Measurements from ENCODE around the gene MIB2.
A peak's percentile ranks its signal among the peaks of the same experiment; 100 is the strongest.
"Not testable (repeated sequence)": the region's sequence is repeated elsewhere in the genome, so short reads cannot be mapped to it uniquely, and the experiment has no call there.

The MIB2 gene

GRCh38 chr1:1638528-1638927, 23.2 kb downstream of the MIB2 start:
- H3K27ac ChIP-seq (replicated peaks); DNase-seq (ENCODE audit: low read depth in 1 of 2, low spot score in 1 of 2); H3K4me3 ChIP-seq (replicated peaks; ENCODE audit: insufficient read depth, low read length); H3K27me3 ChIP-seq (ENCODE audit: insufficient read depth, poor library complexity, severe bottlenecking): not testable (repeated sequence)

- not testable (repeated sequence) for H3K27me3 ChIP-seq (ENCODE audit: insufficient read depth, poor library complexity, severe bottlenecking); H3K4me3 ChIP-seq (replicated peaks; ENCODE audit: insufficient read depth, low read length); DNase-seq (ENCODE audit: low read depth in 1 of 2, low spot score in 1 of 2); H3K27ac ChIP-seq (replicated peaks)
These were observed 24.1 kb downstream of the MIB2 start for GRCh38 chr1:1639368-1639767.

- not testable (repeated sequence) for H3K27me3 ChIP-seq (ENCODE audit: insufficient read depth, poor library complexity, severe bottlenecking); H3K4me3 ChIP-seq (replicated peaks; ENCODE audit: insufficient read depth, low read length); H3K27ac ChIP-seq (replicated peaks); DNase-seq (ENCODE audit: low read depth in 1 of 2, low spot score in 1 of 2)
These were observed 24.8 kb downstream of the MIB2 start for GRCh38 chr1:1640081-1640480.

GRCh38 chr1:1640711-1641461, 25.6 kb downstream of the MIB2 start:
- not testable (repeated sequence) for H3K27ac ChIP-seq (replicated peaks); H3K4me3 ChIP-seq (replicated peaks; ENCODE audit: insufficient read depth, low read length); DNase-seq (ENCODE audit: low read depth in 1 of 2, low spot score in 1 of 2); H3K27me3 ChIP-seq (ENCODE audit: insufficient read depth, poor library complexity, severe bottlenecking)

- DNase-seq (ENCODE audit: low read depth in 1 of 2, low spot score in 1 of 2); H3K27me3 ChIP-seq (ENCODE audit: insufficient read depth, poor library complexity, severe bottlenecking); H3K27ac ChIP-seq (replicated peaks); H3K4me3 ChIP-seq (replicated peaks; ENCODE audit: insufficient read depth, low read length): not testable (repeated sequence)
These were observed 31.0 kb downstream of the MIB2 start for GRCh38 chr1:1646326-1646725.

- H3K27ac ChIP-seq (replicated peaks); H3K4me3 ChIP-seq (replicated peaks; ENCODE audit: insufficient read depth, low read length); DNase-seq (ENCODE audit: low read depth in 1 of 2, low spot score in 1 of 2); H3K27me3 ChIP-seq (ENCODE audit: insufficient read depth, poor library complexity, severe bottlenecking): not testable (repeated sequence)
These were observed 32.4 kb downstream of the MIB2 start for GRCh38 chr1:1647567-1648241.

- not testable (repeated sequence) for DNase-seq (ENCODE audit: low read depth in 1 of 2, low spot score in 1 of 2); H3K27ac ChIP-seq (replicated peaks); H3K4me3 ChIP-seq (replicated peaks; ENCODE audit: insufficient read depth, low read length); H3K27me3 ChIP-seq (ENCODE audit: insufficient read depth, poor library complexity, severe bottlenecking)
These were observed 33.0 kb downstream of the MIB2 start for GRCh38 chr1:1648265-1648664.

- not testable (repeated sequence) for H3K27me3 ChIP-seq (ENCODE audit: insufficient read depth, poor library complexity, severe bottlenecking)
- Histone ChIP-seq H3K4me3 (replicated peaks; ENCODE audit: insufficient read depth, low read length) (peak within 1 kb of the TSS; percentile 50), H3K27ac (replicated peaks) (peak within 1 kb of the TSS; percentile 94)
- TF ChIP-seq POLR2AphosphoS5 (IDR thresholded peaks at IDR 0.05; ENCODE audit: low read depth): peak; percentile 36; the same call in 1 of the 2 replicates
- TF ChIP-seq GABPA (IDR thresholded peaks at IDR 0.05; ENCODE audit: low read depth): peak; percentile 89
- TF ChIP-seq SPI1 (IDR thresholded peaks at IDR 0.05; ENCODE audit: borderline replicate concordance, low read depth): peak; percentile 45; the same call in 1 of the 2 replicates
- DNase-seq (ENCODE audit: low read depth in 1 of 2, low spot score in 1 of 2): peak; percentile 94 to 96
These were observed 43.6 kb downstream of the MIB2 start, which contains the start of gene CDK11B for GRCh38 chr1:1658583-1659549. TSS of gene CDK11B (minus strand) at chr1:1659004. CDS start at chr1:1657485, 1,519 bp downstream.

GRCh38 chr1:1662392-1662791, 47.1 kb downstream of the MIB2 start:
- H3K4me3 ChIP-seq (replicated peaks; ENCODE audit: insufficient read depth, low read length); DNase-seq (ENCODE audit: low read depth in 1 of 2, low spot score in 1 of 2); H3K27me3 ChIP-seq (ENCODE audit: insufficient read depth, poor library complexity, severe bottlenecking): not testable (repeated sequence)
- peak overlapping the region; percentile 87 for H3K27ac ChIP-seq (replicated peaks)

Data from HL-60 (cell line).